IMR-90 (cell line): ENCODE data around the gene CCDC40. TPM values are rescaled to one million over a fixed set of nuclear protein-coding genes. Genes with fewer than 3 reads are reported as not detected.

Experiments used
- ATAC-seq: fragments of 200-7000 bp; cut with Tn5 transposase; 2 replicates; pipeline ENCODE4 v1.9.1; 2020; ENCODE audit warnings: low read depth, mild to moderate bottlenecking, moderate library complexity
- BruUV-seq: library from RNA; stranded (reverse); fragments of 400-500 nt; replicated peaks from 2 replicates; lab custom pipeline; 2021; lab: Mats Ljungman, UMichigan
- CTCF ChIA-PET: fragments of 300-600 bp; formaldehyde crosslinking; extraction: SDS; loops from one replicate; lab custom pipeline; 2021; ENCODE audit warnings: antibody characterized with exemption; lab: Yijun Ruan, JAX
- POLR2A ChIA-PET: fragments of 300-600 bp; sonication (Branson Sonifier 250); formaldehyde crosslinking; loops from one replicate; lab custom pipeline; 2022; ENCODE audit warnings: antibody characterized with exemption; ENCODE audit not compliant: unreplicated experiment; lab: Charles Lee
- DNase-seq: peaks from one replicate; pipeline ENCODE4 v3.0.0; 2013
- H2AFZ ChIP-seq: replicated peaks from 2 replicates; pipeline ENCODE3; 2013; ENCODE audit warnings: low read length, mild to moderate bottlenecking; ENCODE audit not compliant: poor library complexity
- H2AK5ac ChIP-seq: 2 replicates; pipeline ENCODE4 v1.6.1; 2013; ENCODE audit warnings: low read depth, low read length, inconsistent platforms
- H2AK9ac ChIP-seq: replicated peaks from 2 replicates; pipeline ENCODE3; 2013; ENCODE audit warnings: mild to moderate bottlenecking, low read depth, low read length, moderate library complexity; ENCODE audit not compliant: poor library complexity
- H2BK120ac ChIP-seq: 2 replicates; pipeline ENCODE4 v1.6.1; 2013; ENCODE audit warnings: low read depth, low read length, inconsistent platforms
- H2BK15ac ChIP-seq: 3 replicates; pipeline ENCODE4 v1.6.1; 2013; ENCODE audit warnings: low read depth, low read length, inconsistent platforms
- H2BK20ac ChIP-seq: 2 replicates; pipeline ENCODE4 v1.6.1; 2013; ENCODE audit warnings: low read depth, mild to moderate bottlenecking, inconsistent platforms, low read length, moderate library complexity
- H2BK5ac ChIP-seq: 2 replicates; pipeline ENCODE4 v1.6.1; 2013; ENCODE audit warnings: mild to moderate bottlenecking, low read depth, low read length, inconsistent platforms; ENCODE audit not compliant: poor library complexity, severe bottlenecking
- H3K14ac ChIP-seq: replicated peaks from 2 replicates; pipeline ENCODE4 v1.6.1; 2013; ENCODE audit warnings: low read depth, low read length, inconsistent platforms
- H3K18ac ChIP-seq: 2 replicates; pipeline ENCODE4 v1.6.1; 2013; ENCODE audit warnings: low read depth, low read length, control low read depth
- H3K23ac ChIP-seq: 2 replicates; pipeline ENCODE4 v1.6.1; 2013; ENCODE audit warnings: low read depth, low read length, inconsistent platforms
- H3K27ac ChIP-seq: 2 replicates; pipeline ENCODE4 v1.5.1; 2013; ENCODE audit warnings: mild to moderate bottlenecking, control low read depth, low read length; ENCODE audit not compliant: insufficient read depth
- H3K27me3 ChIP-seq: 2 replicates; pipeline ENCODE4 v1.6.1; 2013; ENCODE audit warnings: low read length; ENCODE audit not compliant: control insufficient read depth, insufficient read depth
- H3K36me3 ChIP-seq: 2 replicates; pipeline ENCODE4 v1.6.1; 2013; ENCODE audit warnings: low read length, mixed read lengths; ENCODE audit not compliant: control insufficient read depth, insufficient read depth
- H3K4ac ChIP-seq: 2 replicates; pipeline ENCODE4 v1.6.1; 2013; ENCODE audit warnings: low read depth, low read length, inconsistent platforms
- H3K4me1 ChIP-seq: 2 replicates; pipeline ENCODE4 v1.6.1; 2013; ENCODE audit warnings: low read length, mixed read lengths; ENCODE audit not compliant: control insufficient read depth, insufficient read depth
- H3K4me2 ChIP-seq: 2 replicates; pipeline ENCODE4 v1.6.1; 2013; ENCODE audit warnings: low read depth, mild to moderate bottlenecking, control low read depth, low read length, moderate library complexity
- H3K4me3 ChIP-seq: 2 replicates; pipeline ENCODE4 v1.5.1; 2013; ENCODE audit warnings: low read depth, mild to moderate bottlenecking, control low read depth, low read length, moderate library complexity; ENCODE audit not compliant: insufficient read depth
- H3K56ac ChIP-seq: 2 replicates; pipeline ENCODE4 v1.6.1; 2013; ENCODE audit warnings: low read length, inconsistent platforms; ENCODE audit not compliant: insufficient read depth; ENCODE audit errors: extremely low read depth
- H3K79me1 ChIP-seq, 2 experiments: 2 replicates each; pipeline ENCODE4 v1.6.1; 2013; ENCODE audit warnings: low read length in 2 of 2, inconsistent platforms in 1 of 2, low read depth in 1 of 2
- H3K9ac ChIP-seq: 2 replicates; pipeline ENCODE4 v1.6.1; 2013; ENCODE audit warnings: low read depth, low read length, control low read depth
- H3K9me1 ChIP-seq: 2 replicates; pipeline ENCODE4 v1.6.1; 2013; ENCODE audit warnings: low read length, inconsistent platforms; ENCODE audit not compliant: insufficient read depth
- H3K9me3 ChIP-seq: 2 replicates; pipeline ENCODE4 v1.6.1; 2013; ENCODE audit warnings: low read length; ENCODE audit not compliant: control insufficient read depth, insufficient read depth
- H4K20me1 ChIP-seq: 2 replicates; pipeline ENCODE4 v1.6.1; 2013; ENCODE audit warnings: low read length, inconsistent platforms; ENCODE audit not compliant: insufficient read depth
- H4K5ac ChIP-seq: 2 replicates; pipeline ENCODE4 v1.6.1; 2013; ENCODE audit warnings: mild to moderate bottlenecking, low read depth, low read length, control low read depth
- H4K8ac ChIP-seq, 2 experiments: 2 replicates each; pipeline ENCODE4 v1.6.1; 2013; ENCODE audit warnings: low read depth in 2 of 2, low read length in 2 of 2, control low read depth in 1 of 2, inconsistent platforms in 1 of 2
- H4K91ac ChIP-seq: 2 replicates; pipeline ENCODE4 v1.6.1; 2013; ENCODE audit warnings: low read depth, low read length, inconsistent platforms; ENCODE audit not compliant: insufficient read depth
- BHLHE40 ChIP-seq: fragments of 150-350 bp; IDR thresholded peaks from 2 replicates; pipeline ENCODE4 v1.6.1; 2016; ENCODE audit warnings: mild to moderate bottlenecking, low read depth, low read length
- CEBPB ChIP-seq: IDR thresholded peaks from 2 replicates; pipeline ENCODE4 v1.6.1; 2012; ENCODE audit warnings: low read depth, low read length, improper control_type of control experiment
- CHD1 ChIP-seq: IDR thresholded peaks from 2 replicates; pipeline ENCODE4 v1.6.1; 2012; ENCODE audit warnings: low read depth, low read length, improper control_type of control experiment
- CTCF ChIP-seq: conservative IDR thresholded peaks from 2 replicates; pipeline ENCODE4 v1.5.1; 2012; ENCODE audit warnings: mild to moderate bottlenecking, low read depth, low read length, improper control_type of control experiment
- ELK1 ChIP-seq: fragments of 150-350 bp; IDR thresholded peaks from 2 replicates; pipeline ENCODE4 v1.6.1; 2016; ENCODE audit warnings: low read depth, mild to moderate bottlenecking, low read length, moderate library complexity, borderline replicate concordance
- FOS ChIP-seq: fragments of 150-350 bp; IDR thresholded peaks from 2 replicates; pipeline ENCODE4 v1.6.1; 2016; ENCODE audit warnings: low read depth, low read length
- MAFK ChIP-seq: IDR thresholded peaks from 2 replicates; pipeline ENCODE4 v1.6.1; 2012; ENCODE audit warnings: low read depth, low read length, improper control_type of control experiment
- MAZ ChIP-seq: IDR thresholded peaks from 2 replicates; pipeline ENCODE4 v1.6.1; 2012; ENCODE audit warnings: low read depth, mild to moderate bottlenecking, low read length, improper control_type of control experiment, moderate library complexity, borderline replicate concordance
- MXI1 ChIP-seq: IDR thresholded peaks from 2 replicates; pipeline ENCODE4 v1.6.1; 2012; ENCODE audit warnings: low read depth, mild to moderate bottlenecking, low read length, moderate library complexity, borderline replicate concordance
- NFE2L2 ChIP-seq: fragments of 150-350 bp; IDR thresholded peaks from 2 replicates; pipeline ENCODE4 v1.6.1; 2016; ENCODE audit warnings: low read depth, mild to moderate bottlenecking, low read length
- POLR2A ChIP-seq: IDR thresholded peaks from 2 replicates; pipeline ENCODE4 v1.6.1; 2012; ENCODE audit warnings: mild to moderate bottlenecking, low read depth, low read length
- RAD21 ChIP-seq: IDR thresholded peaks from 2 replicates; pipeline ENCODE4 v1.6.1; 2012; ENCODE audit warnings: low read length, improper control_type of control experiment
- RCOR1 ChIP-seq: IDR thresholded peaks from 2 replicates; pipeline ENCODE4 v1.6.1; 2012; ENCODE audit warnings: mild to moderate bottlenecking, low read length, improper control_type of control experiment; ENCODE audit not compliant: insufficient replicate concordance
- RFX5 ChIP-seq: IDR thresholded peaks from 2 replicates; pipeline ENCODE4 v1.8.0; 2012; ENCODE audit warnings: low read depth, mild to moderate bottlenecking, low read length, moderate library complexity
- SMC3 ChIP-seq: fragments of 150-350 bp; IDR thresholded peaks from 2 replicates; pipeline ENCODE4 v1.6.1; 2016; ENCODE audit warnings: low read depth, mild to moderate bottlenecking, antibody characterized with exemption, low read length, moderate library complexity
- USF2 ChIP-seq: fragments of 150-350 bp; IDR thresholded peaks from 2 replicates; pipeline ENCODE4 v1.6.1; 2017; ENCODE audit warnings: mild to moderate bottlenecking, antibody characterized with exemption, low read length, low read depth
- WGBS, 2 experiments: methylation state at CpG; one replicate each; pipeline versions ENCODE4 v1.1.5 to v1.1.7; 2013; ENCODE audit warnings: missing lambda C conversion rate in 2 of 2; ENCODE audit not compliant: insufficient read length in 1 of 2; ENCODE audit errors: extremely low coverage in 2 of 2; 5-methylcytosine and 5-hydroxymethylcytosine counted together
- dilution Hi-C: fragments of 300-500 bp; cut with HindIII; formaldehyde crosslinking; loops from one replicate; pipeline ENCODE4 v1.14.3; 2018; ENCODE audit warnings: low sequenced_read_pairs; ENCODE audit not compliant: unreplicated experiment
- in situ Hi-C: fragments of 300-500 bp; cut with MboI; formaldehyde crosslinking; loops from 3 replicates; pipeline ENCODE4 v1.14.3; 2019; ENCODE audit warnings: low sequenced_read_pairs, inconsistent platforms, mixed read lengths
- intact Hi-C: fragments of 100-400 bp; cut with micrococcal nuclease; formaldehyde crosslinking; loops from 2 replicates; pipeline ENCODE4 v1.10.0; 2022
- polyA plus RNA-seq, 3 experiments: library from polyadenylated mRNA; depleted of rRNA; stranded (reverse); fragments of >200 nt; gene quantifications; 2 replicates each; pipeline ENCODE4 v1.2.3, GENCODE V29; 2012; ENCODE audit warnings: low replicate concordance in 1 of 3
- total RNA-seq: library from RNA; depleted of rRNA; stranded (reverse); fragments of >200 nt; gene quantifications from 2 replicates; pipeline ENCODE4 v1.2.3, GENCODE V29; 2012

CCDC40 gene
- total and polyA plus RNA-seq, 2 of the 4 experiments (the other 2 are of a cell fraction): 0.90 to 4.7 TPM

GRCh38 chr17:80003969-80004368 is 32.5 kb upstream of the CCDC40 start:
- H3K4me1 ChIP-seq: no peaks in the 10 kb centered on the region; the same call in 1 of the 2 replicates
- ChIA-PET CTCF (interaction anchor here (0.7 kb wide), 1 partner anchor 10 kb away, joined by 3 read pairs; no protein-coding TSS in a partner anchor), POLR2A (no interaction called here)
- H2AK9ac ChIP-seq: no peak overlapping the region
- BruUV-seq: no TSS peak
- no peaks in the 10 kb centered on the region for H3K27me3 ChIP-seq
- H3K56ac ChIP-seq: no peak overlapping the region
- H3K18ac ChIP-seq: no peak overlapping the region
- TF ChIP-seq MAZ (no peak), MAFK (no peak), RFX5 (no peak), CTCF (no peak), POLR2A (no peak), FOS (no peak), SMC3 (no peak), BHLHE40 (no peak), RAD21 (no peak), NFE2L2 (no peak), USF2 (no peak), ELK1 (no peak), MXI1 (no peak), RCOR1 (no peak), CHD1 (no peak), CEBPB (no peak)
- no peak overlapping the region for H3K4me2 ChIP-seq
- H3K36me3 ChIP-seq: peaks cover 13% of the 10 kb centered on the region
- H3K4me3 ChIP-seq: no peak overlapping the region
- no peak overlapping the region for H3K14ac ChIP-seq
- no peak overlapping the region for H3K4ac ChIP-seq
- dilution Hi-C loops (no loop called here), intact Hi-C loops (no loop called here), in situ Hi-C loops (no loop called here)
- peaks cover 18% of the 10 kb centered on the region for H4K20me1 ChIP-seq
- no peak overlapping the region for H4K8ac ChIP-seq
- H2AK5ac ChIP-seq: no peak overlapping the region
- H2BK5ac ChIP-seq: no peak overlapping the region
- no peak overlapping the region for H3K27ac ChIP-seq
- H3K9me1 ChIP-seq: no peaks in the 10 kb centered on the region
- no peak for DNase-seq
- 89% methylated on average over 6 of the region's 15 CpGs; no CpG with 5 or more reads in 1 of the 2 experiments for WGBS, 2 experiments
- H4K5ac ChIP-seq: no peak overlapping the region
- H4K91ac ChIP-seq: no peak overlapping the region
- peaks cover 6 to 27% of the 10 kb centered on the region in 2 experiments; a peak in 3 of 4 replicates for H3K79me1 ChIP-seq
- no peak overlapping the region for H2AFZ ChIP-seq
- H3K9ac ChIP-seq: no peak overlapping the region
- ATAC-seq: no peak
- H2BK20ac ChIP-seq: no peak overlapping the region
- H2BK15ac ChIP-seq: no peak overlapping the region
- H3K23ac ChIP-seq: no peak overlapping the region
- H3K9me3 ChIP-seq: no peaks in the 10 kb centered on the region
- H2BK120ac ChIP-seq: no peak overlapping the region
